ENCODE data around the gene NFATC4. TPM values are rescaled to one million over a fixed set of nuclear protein-coding genes. Genes with fewer than 3 reads are reported as not detected.

The NFATC4 gene
- total RNA-seq, 1 experiment from 2014 or later: 4.3 TPM

GRCh38 chr14:24427537-24428508, 59.8 kb downstream of the NFATC4 start:
- no peak for DNase-seq (ENCODE audit: low spot score)

- DNase-seq (ENCODE audit: low spot score): no peak
These were observed 60.8 kb downstream of the NFATC4 start for GRCh38 chr14:24428628-24429394.

Small RNA genes lying within 50 kb of the gene (small RNA-seq; reads per million reads assigned to genes)
- not detected for gene RF00026

Other genes starting within 250 kb of the NFATC4 start
- 0.13 and 0.74 TPM in 2 replicates for gene FITM1, start 237.5 kb upstream of the NFATC4 start, total RNA-seq (2014; rRNA removed; shearing (Covaris generic))
- gene PSME1, start 232.0 kb upstream of the NFATC4 start, total RNA-seq (2014; rRNA removed; shearing (Covaris generic)): 164 and 172 TPM in 2 replicates
- gene EMC9, start 226.6 kb upstream of the NFATC4 start, total RNA-seq (2014; rRNA removed; shearing (Covaris generic)): 52.4 and 63.9 TPM in 2 replicates
- gene PSME2, start 221.6 kb upstream of the NFATC4 start, total RNA-seq (2014; rRNA removed; shearing (Covaris generic)): 175 and 210 TPM in 2 replicates
- gene RNF31, start 220.7 kb upstream of the NFATC4 start, total RNA-seq (2014; rRNA removed; shearing (Covaris generic)): 62.3 and 67.8 TPM in 2 replicates
- gene IRF9, start 206.9 kb upstream of the NFATC4 start, total RNA-seq (2014; rRNA removed; shearing (Covaris generic)): 49.6 and 69.8 TPM in 2 replicates
- gene REC8, start 196.1 kb upstream of the NFATC4 start, total RNA-seq (2014; rRNA removed; shearing (Covaris generic)): 3.4 and 14.0 TPM in 2 replicates
- gene IPO4, start 179.4 kb upstream of the NFATC4 start, total RNA-seq (2014; rRNA removed; shearing (Covaris generic)): 110 and 182 TPM in 2 replicates
- 41.4 and 44.4 TPM in 2 replicates for gene TM9SF1, start 172.7 kb upstream of the NFATC4 start, total RNA-seq (2014; rRNA removed; shearing (Covaris generic))
- gene TSSK4, start 162.5 kb upstream of the NFATC4 start, total RNA-seq (2014; rRNA removed; shearing (Covaris generic)): not detected in 2 replicates
- 18.8 and 26.4 TPM in 2 replicates for gene CHMP4A, start 154.7 kb upstream of the NFATC4 start, total RNA-seq (2014; rRNA removed; shearing (Covaris generic))
- 9.8 and 16.3 TPM in 2 replicates for gene MDP1, start 152.1 kb upstream of the NFATC4 start, total RNA-seq (2014; rRNA removed; shearing (Covaris generic))
- 104 and 143 TPM in 2 replicates for gene NEDD8, start 135.8 kb upstream of the NFATC4 start, total RNA-seq (2014; rRNA removed; shearing (Covaris generic))
- 37.3 and 40.6 TPM in 2 replicates for gene GMPR2, start 135.3 kb upstream of the NFATC4 start, total RNA-seq (2014; rRNA removed; shearing (Covaris generic))
- gene TINF2, start 125.6 kb upstream of the NFATC4 start, total RNA-seq (2014; rRNA removed; shearing (Covaris generic)): 29.1 and 35.9 TPM in 2 replicates
- gene TGM1, start 105.0 kb upstream of the NFATC4 start, total RNA-seq (2014; rRNA removed; shearing (Covaris generic)): 2.2 and 2.8 TPM in 2 replicates
- gene RABGGTA, start 96.6 kb upstream of the NFATC4 start, total RNA-seq (2014; rRNA removed; shearing (Covaris generic)): 32.1 and 34.4 TPM in 2 replicates
- gene DHRS1, start 68.4 kb upstream of the NFATC4 start, total RNA-seq (2014; rRNA removed; shearing (Covaris generic)): 19.7 and 20.1 TPM in 2 replicates
- 26.8 and 27.7 TPM in 2 replicates for gene NOP9, start 68.3 kb upstream of the NFATC4 start, total RNA-seq (2014; rRNA removed; shearing (Covaris generic))
- gene CIDEB, start 60.2 kb upstream of the NFATC4 start, total RNA-seq (2014; rRNA removed; shearing (Covaris generic)): 0.31 and 2.3 TPM in 2 replicates
- gene LTB4R2, start 58.0 kb upstream of the NFATC4 start, total RNA-seq (2014; rRNA removed; shearing (Covaris generic)): 13.3 and 16.5 TPM in 2 replicates
- 9.8 and 10.6 TPM in 2 replicates for gene LTB4R, start 56.7 kb upstream of the NFATC4 start, total RNA-seq (2014; rRNA removed; shearing (Covaris generic))
- gene ADCY4, start 33.1 kb upstream of the NFATC4 start, total RNA-seq (2014; rRNA removed; shearing (Covaris generic)): 1.6 and 2.9 TPM in 2 replicates
- 20.7 and 24.9 TPM in 2 replicates for gene RIPK3, start 28.2 kb upstream of the NFATC4 start, total RNA-seq (2014; rRNA removed; shearing (Covaris generic))
- 21.3 and 25.1 TPM in 2 replicates for gene NYNRIN, start 30.8 kb downstream of the NFATC4 start, total RNA-seq (2014; rRNA removed; shearing (Covaris generic))
- gene CBLN3, start 61.5 kb downstream of the NFATC4 start, total RNA-seq (2014; rRNA removed; shearing (Covaris generic)): 0.70 and 2.5 TPM in 2 replicates
- 60.6 and 72.2 TPM in 2 replicates for gene KHNYN, start 61.8 kb downstream of the NFATC4 start, total RNA-seq (2014; rRNA removed; shearing (Covaris generic))
- 25.5 and 32.6 TPM in 2 replicates for gene SDR39U1, start 74.6 kb downstream of the NFATC4 start, total RNA-seq (2014; rRNA removed; shearing (Covaris generic))
- gene CMA1, start 140.1 kb downstream of the NFATC4 start, total RNA-seq (2014; rRNA removed; shearing (Covaris generic)): not detected in 2 replicates
- gene CTSG, start 208.1 kb downstream of the NFATC4 start, total RNA-seq (2014; rRNA removed; shearing (Covaris generic)): not detected in 2 replicates
- not detected in 2 replicates for gene GZMH, start 241.5 kb downstream of the NFATC4 start, total RNA-seq (2014; rRNA removed; shearing (Covaris generic))